Heart left ventricle (tissue), 13 donors: Measurements from ENCODE around the gene SULF2.

Experiments
- POLR2A ChIP-seq, 2 donors: fragments of 450-650 bp; IDR thresholded peaks; one replicate each; pipeline ENCODE4 v1.6.1; 2017; ENCODE audit warnings: antibody characterized with exemption in 2 of 2, mild to moderate bottlenecking in 2 of 2, moderate library complexity in 2 of 2
- TF ChIP-seq, protein P1 (sequence below), 12 donors: fragments of 200-600 bp; sonication (generic) in 4 of 12; IDR thresholded peaks; one replicate each; pipeline versions ENCODE4 v1.5.0 to v1.8.0; 2018 to 2022; ENCODE audit warnings: antibody characterized with exemption in 12 of 12, mild to moderate bottlenecking in 5 of 12
- donor health status: ischemic (EF 13 %, LVEDD 7.1; RV severe dilation, severe dysfunction).
- donor health status: DM: no; HTN: yes; CAD: no.
- donor health status: DM: no; HTN: no; CAD: no.
- donor health status: ischemic (EF 25% LVEDD 6.9; RV normal size, moderate dysfunction).
- donor health status: ischemic (EF 25% LVEDD 5.7; RV mildly dilated, moderate dysfunction).
- donor health status: ischemic (EF 35%, LVEDD 5.7; RV mildly dilated, moderate dysfunction).
- donor health status: nonischemic (EF 11% LVEDD 7.7; RV severe dilation, severe dysfunction).
- donor health status: DM: yes; HTN: yes; CAD: no.
- donor health status: PGD.
- donor health status: ischemic (EF 29% LVEDD 5.4; RV normal size, mild dysfunction).
- donor health status: nonischemic (EF 23%, LVEDD 6.1; RV moderate dilation, normal function).

DNA sequence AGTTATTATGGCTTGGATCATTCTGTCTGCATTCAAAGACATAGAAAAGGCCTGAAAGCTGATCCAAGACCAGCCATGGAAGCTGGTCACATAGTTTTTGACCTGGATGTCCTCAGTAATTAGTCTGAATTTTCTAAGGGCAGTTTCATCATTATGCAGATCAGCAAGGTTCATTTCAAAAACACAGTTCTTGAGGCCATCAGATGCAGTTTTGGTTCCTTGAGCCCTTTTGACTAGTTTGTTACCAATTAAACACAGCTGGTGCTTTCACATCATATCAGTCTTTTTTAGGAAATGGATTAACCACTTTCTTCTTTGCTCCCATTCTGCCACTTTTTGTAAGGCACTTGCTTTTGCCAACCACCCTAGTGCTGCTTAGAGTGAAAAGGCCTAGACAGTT is 154.2 kb downstream of the SULF2 start:
- no peak for TF ChIP-seq POLR2A (IDR thresholded peaks at IDR 0.05)
- TF ChIP-seq, protein P1, sequence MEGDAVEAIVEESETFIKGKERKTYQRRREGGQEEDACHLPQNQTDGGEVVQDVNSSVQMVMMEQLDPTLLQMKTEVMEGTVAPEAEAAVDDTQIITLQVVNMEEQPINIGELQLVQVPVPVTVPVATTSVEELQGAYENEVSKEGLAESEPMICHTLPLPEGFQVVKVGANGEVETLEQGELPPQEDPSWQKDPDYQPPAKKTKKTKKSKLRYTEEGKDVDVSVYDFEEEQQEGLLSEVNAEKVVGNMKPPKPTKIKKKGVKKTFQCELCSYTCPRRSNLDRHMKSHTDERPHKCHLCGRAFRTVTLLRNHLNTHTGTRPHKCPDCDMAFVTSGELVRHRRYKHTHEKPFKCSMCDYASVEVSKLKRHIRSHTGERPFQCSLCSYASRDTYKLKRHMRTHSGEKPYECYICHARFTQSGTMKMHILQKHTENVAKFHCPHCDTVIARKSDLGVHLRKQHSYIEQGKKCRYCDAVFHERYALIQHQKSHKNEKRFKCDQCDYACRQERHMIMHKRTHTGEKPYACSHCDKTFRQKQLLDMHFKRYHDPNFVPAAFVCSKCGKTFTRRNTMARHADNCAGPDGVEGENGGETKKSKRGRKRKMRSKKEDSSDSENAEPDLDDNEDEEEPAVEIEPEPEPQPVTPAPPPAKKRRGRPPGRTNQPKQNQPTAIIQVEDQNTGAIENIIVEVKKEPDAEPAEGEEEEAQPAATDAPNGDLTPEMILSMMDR (IDR thresholded peaks at IDR 0.05): no peak
